SU-DHL-6 (cell line): ENCODE measurements around the gene RFTN1.

Experiments
- H2AFZ ChIP-seq: fragments of 200-600 bp; sonication (generic); 2 replicates; pipeline ENCODE4 v1.6.1; 2014; ENCODE audit warnings: low read depth, mild to moderate bottlenecking, moderate library complexity, mixed read lengths, antibody characterized with exemption, low read length; ENCODE audit not compliant: severe bottlenecking
- H3F3A ChIP-seq: fragments of 200-600 bp; shearing (Covaris generic); 2 replicates; pipeline ENCODE4 v1.6.0; 2016; ENCODE audit warnings: antibody characterized with exemption, mild to moderate bottlenecking; ENCODE audit not compliant: insufficient read depth
- H3K27ac ChIP-seq: fragments of 200-600 bp; sonication (generic); 2 replicates; pipeline ENCODE4 v1.5.1; 2016; ENCODE audit warnings: low read depth, mild to moderate bottlenecking, low read length, moderate library complexity, mixed read lengths
- H3K27me3 ChIP-seq: fragments of 200-600 bp; sonication (generic), shearing (Covaris generic); 2 replicates; pipeline ENCODE4 v1.6.0; 2014; ENCODE audit warnings: mild to moderate bottlenecking, low read length
- H3K36me3 ChIP-seq: fragments of 200-600 bp; sonication (generic); 2 replicates; pipeline ENCODE4 v1.6.1; 2014; ENCODE audit warnings: mild to moderate bottlenecking, low read length, mixed read lengths
- H3K4me2 ChIP-seq: fragments of 300-600, 200-600 bp; shearing (Covaris generic), sonication (generic); 2 replicates; pipeline ENCODE4 v1.6.0; 2014; ENCODE audit warnings: low read length, low read depth, mild to moderate bottlenecking; ENCODE audit not compliant: poor library complexity, severe bottlenecking
- H3K4me3 ChIP-seq: fragments of 200-600 bp; sonication (generic); 2 replicates; pipeline ENCODE4 v1.5.1; 2014; ENCODE audit warnings: antibody characterized with exemption, low read length, mild to moderate bottlenecking, mixed read lengths; ENCODE audit not compliant: insufficient read depth, poor library complexity, severe bottlenecking
- H3K79me2 ChIP-seq: fragments of 200-600 bp; sonication (generic); 2 replicates; pipeline ENCODE4 v1.6.1; 2014; ENCODE audit warnings: mild to moderate bottlenecking, low read length, moderate library complexity; ENCODE audit not compliant: insufficient read depth
- H3K9ac ChIP-seq: fragments of 200-600 bp; sonication (generic); 2 replicates; pipeline ENCODE4 v1.7.0; 2014; ENCODE audit warnings: mild to moderate bottlenecking, low read length
- H3K9me2 ChIP-seq: fragments of 200-600 bp; sonication (generic); replicated peaks from 2 replicates; pipeline ENCODE4 v1.6.1; 2014; ENCODE audit warnings: low read length; ENCODE audit not compliant: insufficient read depth
- H3K9me3 ChIP-seq: fragments of 200-600 bp; sonication (generic); 2 replicates; pipeline ENCODE4 v1.6.1; 2014; ENCODE audit warnings: low read length, mixed read lengths; ENCODE audit not compliant: insufficient read depth
- H4K20me1 ChIP-seq: fragments of 200-600 bp; sonication (generic); 2 replicates; pipeline ENCODE4 v1.6.1; 2014; ENCODE audit warnings: low read depth, mild to moderate bottlenecking, antibody characterized with exemption, low read length, moderate library complexity, mixed read lengths
- CTCF ChIP-seq: fragments of 200-600 bp; sonication (generic); IDR thresholded peaks from one replicate; pipeline ENCODE4 v1.5.1; 2017; ENCODE audit warnings: antibody characterized with exemption, mild to moderate bottlenecking, low read length, moderate library complexity; ENCODE audit not compliant: insufficient read depth, poor library complexity, severe bottlenecking
- EZH2phosphoT487 ChIP-seq: fragments of 200-600 bp; sonication (generic), shearing (Covaris generic); conservative IDR thresholded peaks from 2 replicates; pipeline ENCODE4 v1.6.1; 2018; ENCODE audit warnings: mild to moderate bottlenecking, antibody characterized with exemption, low read length, moderate library complexity, mixed read lengths

RFTN1 gene

GRCh38 chr3:16475766-16476165 is 37.7 kb downstream of the RFTN1 start:
- H4K20me1 ChIP-seq, result peaks cover 18% of the 10 kb centered on the region
- H3K9me2 ChIP-seq, result no peaks in the 10 kb centered on the region
- H3K9me3 ChIP-seq, result no peaks in the 10 kb centered on the region
- H3F3A ChIP-seq, result peaks cover 16% of the 10 kb centered on the region; the same call in 1 of the 2 replicates
- no peak overlapping the region for H3K4me3 ChIP-seq
- no peak overlapping the region for H3K9ac ChIP-seq
- peaks cover 100% of the 10 kb centered on the region for H3K79me2 ChIP-seq
- H3K27me3 ChIP-seq, result no peaks in the 10 kb centered on the region
- no peak overlapping the region for H3K4me2 ChIP-seq
- no peak overlapping the region for H2AFZ ChIP-seq
- no peak overlapping the region for H3K27ac ChIP-seq
- H3K36me3 ChIP-seq, result peaks cover 84% of the 10 kb centered on the region
- TF ChIP-seq EZH2phosphoT487 (no peak), CTCF (no peak)

GRCh38 chr3:16474920-16475319 is 38.6 kb downstream of the RFTN1 start:
- Histone ChIP-seq H3F3A (peaks cover 20% of the 10 kb centered on the region; the same call in 1 of the 2 replicates), H3K4me3 (no peak overlapping the region), H3K9me2 (no peaks in the 10 kb centered on the region), H3K4me2 (no peak overlapping the region), H3K27ac (no peak overlapping the region), H3K9me3 (no peaks in the 10 kb centered on the region), H3K79me2 (peaks cover 100% of the 10 kb centered on the region), H3K36me3 (peaks cover 79% of the 10 kb centered on the region), H3K9ac (no peak overlapping the region), H2AFZ (no peak overlapping the region), H3K27me3 (no peaks in the 10 kb centered on the region), H4K20me1 (peaks cover 15% of the 10 kb centered on the region; the same call in 1 of the 2 replicates)
- TF ChIP-seq CTCF (no peak), EZH2phosphoT487 (no peak)

- peaks cover 20% of the 10 kb centered on the region; the same call in 1 of the 2 replicates for H3F3A ChIP-seq
- H3K27me3 ChIP-seq, result no peaks in the 10 kb centered on the region
- H3K4me2 ChIP-seq, result no peak overlapping the region
- no peak overlapping the region for H3K4me3 ChIP-seq
- H3K9me3 ChIP-seq, result no peaks in the 10 kb centered on the region
- H2AFZ ChIP-seq, result no peak overlapping the region
- peaks cover 76% of the 10 kb centered on the region for H3K36me3 ChIP-seq
- no peak overlapping the region for H3K9ac ChIP-seq
- no peaks in the 10 kb centered on the region for H3K9me2 ChIP-seq
- H3K79me2 ChIP-seq, result peaks cover 100% of the 10 kb centered on the region
- H3K27ac ChIP-seq, result no peak overlapping the region
- TF ChIP-seq EZH2phosphoT487 (no peak), CTCF (no peak)
- peaks cover 15% of the 10 kb centered on the region; the same call in 1 of the 2 replicates for H4K20me1 ChIP-seq
These were observed 39.3 kb downstream of the RFTN1 start for GRCh38 chr3:16474216-16474615.
